ENCODE data around the gene TPRA1.

GRCh38 chr3:127639173-127640041 lies 48.9 kb upstream of the TPRA1 start:
- TF ChIP-seq POLR2AphosphoS5 (IDR thresholded peaks at IDR 0.05; ENCODE audit: insufficient read depth in 1 of 2, low read depth in 1 of 2) (no peak), CTCF (IDR thresholded peaks at IDR 0.05) (no peak)
